G401.6 (cell line): ENCODE results near the gene DBNDD1.
"Not testable (repeated sequence)": the region's sequence is repeated elsewhere in the genome, so short reads cannot be mapped to it uniquely, and the experiment has no call there.

Source experiments
- FAIRE-seq: peaks from 2 replicates; lab custom pipeline; 2012; peaks lifted over from hg19 to GRCh38; lab: Jason Lieb, UNC

Gene DBNDD1

DNA sequence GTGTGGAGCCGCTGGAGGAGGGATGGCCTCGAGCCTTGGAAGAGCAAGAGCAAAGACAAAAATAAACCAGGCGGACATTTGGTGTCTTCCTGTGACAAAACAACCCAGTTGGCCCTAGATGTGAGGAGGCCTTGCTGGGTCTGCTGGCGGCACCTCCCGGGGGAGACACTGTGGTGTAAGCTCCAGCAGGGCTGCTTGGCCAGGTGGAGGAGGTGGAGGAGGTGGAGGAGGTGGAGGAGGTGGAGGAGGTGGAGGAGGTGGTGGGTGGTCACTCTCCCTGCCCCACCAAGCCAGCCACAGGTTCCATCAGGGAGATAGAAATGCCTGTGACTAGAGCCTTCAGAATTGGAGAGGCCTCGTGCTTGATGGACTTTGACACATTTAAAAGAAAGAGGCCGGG lies 32.1 kb downstream of the DBNDD1 start:
- no peak for FAIRE-seq

GRCh38 chr16:89986600-89986999 lies 32.7 kb downstream of the DBNDD1 start:
- FAIRE-seq: no peak

DNA sequence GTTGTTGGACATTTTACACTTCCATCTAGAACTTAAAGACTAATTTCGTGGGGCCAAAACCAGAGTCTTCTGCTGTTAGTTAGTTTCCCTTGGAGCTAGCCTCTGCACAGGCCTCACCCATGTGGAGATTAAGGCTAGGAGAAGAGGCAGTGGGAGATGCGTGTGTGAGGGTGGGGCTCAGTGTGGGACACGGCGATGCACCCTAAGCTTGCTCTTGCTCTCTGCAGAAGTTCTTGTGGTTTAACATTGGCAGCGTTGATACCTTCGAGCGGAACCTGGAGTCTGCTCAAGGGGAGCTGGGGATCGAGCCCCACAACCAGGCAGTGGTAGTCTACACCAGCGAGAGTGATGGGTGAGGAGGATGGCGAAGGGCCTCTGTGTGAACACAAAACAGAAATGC lies 34.0 kb downstream of the DBNDD1 start:
- no peak for FAIRE-seq

DNA sequence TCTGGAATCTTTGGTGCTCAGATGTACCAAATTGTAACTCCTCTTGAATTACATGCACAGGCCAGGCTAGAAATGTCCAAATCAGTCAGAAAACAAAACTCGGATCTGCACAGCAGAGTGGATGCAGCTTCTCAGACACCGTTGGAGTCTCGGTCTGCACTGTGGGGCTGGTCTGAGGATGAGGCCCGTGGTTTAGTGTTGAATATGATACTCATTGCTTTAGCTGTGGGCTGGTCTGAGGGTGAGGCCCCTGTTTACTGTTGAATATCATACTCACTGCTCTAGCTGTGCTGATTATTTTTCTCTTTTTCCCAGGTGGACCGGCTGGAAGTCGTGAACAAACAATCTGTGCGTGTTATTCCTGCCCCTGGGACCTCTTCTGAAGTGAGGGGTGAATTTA lies 35.0 kb downstream of the DBNDD1 start:
- FAIRE-seq: no peak

DNA sequence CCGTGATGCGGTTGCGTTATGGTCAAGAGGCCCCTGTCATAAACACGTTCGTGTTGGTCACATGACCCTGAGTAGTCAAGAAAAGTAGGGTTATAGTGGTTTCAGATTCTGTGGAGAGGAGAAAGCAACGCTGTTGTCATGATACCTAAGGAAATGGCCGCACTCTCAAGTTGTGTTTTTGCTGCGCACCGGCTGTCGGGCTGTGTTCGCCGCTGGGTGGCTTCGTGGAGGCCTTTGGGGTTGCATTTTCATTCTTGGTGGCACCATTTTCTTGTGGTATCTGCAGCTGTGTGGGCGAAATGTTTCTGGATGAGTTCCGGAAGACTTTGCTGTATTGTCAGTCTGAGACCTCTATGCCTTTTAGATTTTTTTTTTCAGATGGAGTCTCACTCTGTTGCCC lies 35.7 kb downstream of the DBNDD1 start:
- FAIRE-seq: no peak

DNA sequence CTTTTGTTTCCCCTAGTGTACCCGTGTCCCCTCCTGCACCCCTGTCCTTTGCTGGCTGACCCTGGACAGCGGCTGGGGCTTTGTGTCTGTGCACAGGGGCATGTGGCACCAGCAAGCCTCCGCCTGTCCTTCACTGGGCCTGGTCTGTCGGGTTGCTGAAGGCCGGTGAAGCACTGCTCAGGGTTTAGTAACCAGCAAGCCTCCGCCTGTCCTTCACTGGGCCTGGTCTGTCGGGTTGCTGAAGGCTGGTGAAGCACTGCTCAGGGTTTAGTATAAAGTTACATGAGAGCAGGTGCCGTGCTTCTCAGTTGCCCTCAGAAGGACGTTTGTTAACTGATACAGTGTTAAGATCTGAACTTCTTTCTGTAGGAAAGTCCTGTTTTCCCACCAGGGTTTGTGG lies 36.9 kb downstream of the DBNDD1 start:
- no peak for FAIRE-seq

- FAIRE-seq: no peak
Observed at GRCh38 chr16:89981414-89981813, 37.8 kb downstream of the DBNDD1 start.

- FAIRE-seq: no peak
Observed at GRCh38 chr16:89974870-89975269, 44.4 kb downstream of the DBNDD1 start.

DNA sequence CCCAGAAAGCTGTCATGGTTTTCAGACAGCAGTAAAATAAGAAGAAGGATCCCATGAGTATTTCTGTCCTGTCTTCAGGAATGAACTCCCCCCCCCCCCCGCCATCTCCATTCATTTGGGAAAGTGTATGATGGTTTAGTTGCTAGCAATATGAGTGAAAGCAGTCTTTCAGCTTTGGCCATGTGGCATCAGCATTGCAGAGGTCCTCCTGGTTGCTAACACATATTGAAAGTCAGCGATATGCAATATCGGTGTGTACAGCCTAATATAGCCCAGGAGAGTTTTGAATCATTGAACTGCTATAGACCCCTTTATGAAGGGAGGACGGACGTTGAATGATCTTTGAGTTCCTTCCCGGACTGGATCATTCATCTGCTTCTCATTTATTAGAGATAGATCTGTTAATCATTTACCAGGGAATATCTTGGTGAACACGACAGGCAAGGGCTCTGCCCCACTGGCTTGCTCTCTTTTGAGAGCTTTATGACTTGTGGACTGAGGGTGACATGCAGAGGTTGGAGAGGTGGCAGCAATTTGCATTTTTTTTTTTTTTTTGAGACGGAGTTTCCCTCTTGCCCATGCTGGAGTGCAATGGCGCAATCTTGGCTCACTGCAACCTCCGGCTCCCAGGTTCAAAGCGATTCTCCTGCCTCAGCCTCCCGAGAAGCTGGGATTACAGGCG lies 45.5 kb downstream of the DBNDD1 start:
- FAIRE-seq: no peak

DNA sequence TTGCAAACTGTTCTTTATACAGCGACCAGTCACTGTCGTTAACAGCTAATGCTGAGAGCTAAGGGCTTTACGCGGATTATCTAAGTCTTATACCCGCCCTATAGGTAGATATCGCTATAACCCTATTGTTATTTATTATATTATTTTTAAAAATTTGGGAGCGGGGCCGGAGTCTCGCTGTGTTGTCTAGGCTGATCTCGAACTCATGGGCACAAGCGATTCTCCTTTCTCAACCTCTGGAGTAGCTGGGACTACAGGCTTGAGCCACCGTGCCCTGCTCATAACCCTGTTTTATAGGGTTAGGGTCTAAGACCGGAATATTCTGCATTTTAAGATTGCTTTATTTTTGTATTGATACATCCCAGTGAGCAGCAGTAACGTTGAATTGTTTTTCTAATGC lies 46.0 kb downstream of the DBNDD1 start:
- FAIRE-seq: no peak

DNA sequence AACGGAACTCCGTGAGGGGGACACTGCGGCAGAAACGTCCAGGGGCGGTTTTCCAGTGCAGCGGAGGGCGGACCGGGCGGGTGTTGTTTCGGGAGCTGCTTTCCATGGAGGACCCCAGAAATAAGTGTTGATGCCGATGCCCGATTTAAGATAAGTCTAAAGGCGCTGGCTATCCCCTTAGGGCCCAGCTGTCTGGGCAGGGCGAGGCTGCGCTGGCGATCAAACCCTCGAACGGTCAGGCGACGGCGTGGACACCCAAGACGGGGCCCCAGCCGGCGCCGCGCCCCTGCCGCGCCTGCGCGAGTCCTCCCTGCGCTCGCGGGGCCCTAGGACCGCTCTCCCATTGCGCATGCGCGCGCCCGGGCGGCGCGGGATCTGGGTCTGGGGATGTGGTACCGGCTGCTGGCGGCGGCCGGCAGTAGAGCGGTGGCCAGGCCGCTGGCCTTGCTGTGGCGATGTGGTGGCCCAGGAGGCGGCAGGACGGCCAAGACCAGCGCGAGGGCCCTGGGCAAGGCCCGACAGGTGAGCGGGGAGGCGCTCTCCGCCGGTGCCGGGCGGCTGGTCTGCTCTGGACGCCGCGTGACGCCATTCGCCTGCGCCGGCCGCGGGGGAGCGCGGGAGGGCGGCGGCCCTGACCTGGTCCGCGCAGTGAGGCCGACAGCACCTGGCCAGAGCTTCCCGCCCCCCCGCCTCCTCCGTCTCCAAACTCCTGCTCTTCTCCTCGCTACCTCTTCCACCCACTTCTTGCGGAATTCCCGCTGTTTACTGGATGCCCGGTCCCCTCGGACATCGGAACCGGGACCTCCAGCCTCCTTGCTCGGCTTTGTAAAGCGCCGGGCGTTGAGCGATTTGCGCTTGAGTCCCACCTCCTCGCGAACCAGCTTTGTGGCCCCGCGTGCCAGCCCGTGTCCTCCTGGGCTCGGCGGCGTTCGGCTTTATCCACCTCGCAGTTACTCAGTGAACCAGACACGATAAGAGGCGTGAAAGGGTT lies 46.7 kb downstream of the DBNDD1 start:
- no peak for FAIRE-seq

- FAIRE-seq: no peak
Observed at GRCh38 chr16:89971495-89972243, 47.6 kb downstream of the DBNDD1 start.

- FAIRE-seq: no peak
Observed at GRCh38 chr16:89969741-89970410, 49.4 kb downstream of the DBNDD1 start.

DNA sequence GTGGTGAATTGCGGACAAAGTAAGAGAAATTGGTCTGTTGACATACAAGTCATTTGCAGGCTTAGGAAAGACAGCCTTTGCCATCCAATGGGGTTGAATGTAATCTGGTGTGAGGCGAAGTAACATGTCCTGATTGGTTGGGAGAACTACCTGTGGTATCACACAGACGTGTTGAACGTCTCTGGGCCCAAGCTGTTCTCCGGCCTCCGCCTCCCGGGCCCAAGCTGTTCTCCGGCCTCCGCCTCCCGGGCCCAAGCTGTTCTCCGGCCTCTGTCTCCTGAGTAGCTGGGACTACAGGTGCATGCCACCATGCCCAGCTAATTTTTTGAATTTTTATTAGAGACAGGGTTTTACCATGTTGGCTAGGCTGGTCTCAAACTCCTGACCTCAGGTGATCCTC lies 51.2 kb downstream of the DBNDD1 start:
- not testable (repeated sequence) for FAIRE-seq

DNA sequence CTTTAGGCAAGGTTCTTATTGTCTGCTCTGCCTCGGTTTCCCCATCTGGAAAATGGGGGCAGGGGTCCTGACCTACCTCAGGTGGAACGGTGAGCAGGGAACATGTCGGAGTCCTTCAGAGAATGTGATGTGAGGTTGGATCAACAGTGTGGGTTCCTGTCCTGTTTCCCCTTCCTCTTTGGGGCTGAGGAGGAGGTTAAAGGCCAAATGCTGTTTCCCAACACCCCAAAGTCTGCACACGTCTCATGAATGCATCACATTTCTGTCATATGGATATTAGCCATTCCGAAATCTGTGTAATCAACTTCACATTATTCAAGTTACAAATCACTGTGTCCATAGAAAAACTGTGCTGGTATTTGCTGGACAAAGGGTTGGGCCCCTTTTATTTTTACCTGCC lies 51.8 kb downstream of the DBNDD1 start:
- not testable (repeated sequence) for FAIRE-seq

DNA sequence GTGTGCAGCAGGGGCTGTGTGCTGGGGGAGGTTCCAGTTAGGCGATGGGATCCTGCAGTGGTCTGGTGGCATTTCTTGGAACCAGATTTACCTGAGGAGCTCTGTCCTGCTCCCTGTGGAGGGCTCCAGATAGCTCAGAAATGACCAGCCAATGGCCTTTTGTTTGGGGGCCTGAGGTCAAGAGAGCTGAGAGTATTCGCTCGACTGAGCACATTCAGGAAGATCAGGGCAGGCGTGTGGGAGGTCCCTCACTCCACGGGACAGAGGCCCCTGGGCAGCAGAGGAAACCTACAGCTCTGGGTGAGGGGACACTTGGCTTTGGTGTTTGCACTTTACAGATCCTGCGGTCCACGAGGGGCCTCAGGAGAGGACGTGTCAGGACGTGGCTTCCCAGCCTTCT lies 52.5 kb downstream of the DBNDD1 start:
- no peak for FAIRE-seq

- FAIRE-seq: no peak
Observed at GRCh38 chr16:89965447-89966225, 53.6 kb downstream of the DBNDD1 start.

DNA sequence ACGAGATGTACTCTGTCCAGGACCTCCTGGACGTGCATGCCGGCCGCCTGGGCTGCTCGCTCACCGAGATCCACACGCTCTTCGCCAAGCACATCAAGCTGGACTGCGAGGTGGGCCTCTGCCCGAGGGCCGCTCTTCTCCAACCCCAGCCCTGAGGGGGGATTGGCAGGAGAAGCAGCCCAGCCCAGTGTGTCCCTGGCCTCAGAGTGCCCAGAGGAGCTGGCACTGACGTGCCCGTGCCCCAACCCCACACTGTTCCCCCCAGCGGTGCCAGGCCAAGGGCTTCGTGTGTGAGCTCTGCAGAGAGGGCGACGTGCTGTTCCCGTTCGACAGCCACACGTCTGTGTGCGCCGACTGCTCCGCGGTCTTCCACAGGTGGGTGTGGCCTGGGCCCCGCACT lies 55.1 kb downstream of the DBNDD1 start:
- no peak for FAIRE-seq

DNA sequence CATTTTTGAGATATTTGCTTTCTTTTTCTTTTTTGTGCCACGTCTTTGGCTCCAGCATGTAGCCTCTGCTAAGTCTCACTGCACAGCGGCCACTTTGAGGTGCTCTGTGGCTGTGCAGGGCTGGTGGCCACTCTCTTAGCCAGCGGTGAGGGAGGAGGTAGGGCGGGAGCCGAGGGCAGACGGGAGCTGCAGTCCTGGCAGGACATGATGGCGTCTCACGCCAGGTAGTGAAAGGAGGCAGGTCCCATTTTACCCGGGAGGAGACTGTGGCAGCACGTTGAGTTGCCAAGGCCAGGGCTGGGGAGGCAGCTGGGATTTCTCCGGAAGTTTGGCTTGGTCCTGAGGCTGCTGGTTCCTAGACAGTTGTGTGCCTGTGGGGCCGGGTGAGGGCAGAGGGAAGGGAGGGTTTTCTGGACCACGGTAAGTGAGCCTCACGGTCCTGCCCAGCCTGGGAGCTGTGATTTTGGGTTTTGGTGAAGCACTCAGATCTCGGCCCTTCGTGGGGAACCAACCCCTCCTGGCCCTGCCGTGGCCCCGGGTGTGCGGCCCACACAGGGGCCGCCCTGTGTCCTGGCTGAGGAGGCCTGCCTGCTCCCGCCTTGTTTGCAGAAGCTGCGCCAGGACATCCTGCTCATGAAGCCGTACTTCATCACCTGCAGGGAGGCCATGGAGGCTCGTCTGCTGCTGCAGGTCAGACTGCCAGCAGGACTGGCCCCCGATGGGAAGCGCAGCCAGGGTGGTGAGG lies 56.3 kb downstream of the DBNDD1 start:
- FAIRE-seq: no peak

GRCh38 chr16:89961920-89962319 lies 57.3 kb downstream of the DBNDD1 start:
- no peak for FAIRE-seq

DNA sequence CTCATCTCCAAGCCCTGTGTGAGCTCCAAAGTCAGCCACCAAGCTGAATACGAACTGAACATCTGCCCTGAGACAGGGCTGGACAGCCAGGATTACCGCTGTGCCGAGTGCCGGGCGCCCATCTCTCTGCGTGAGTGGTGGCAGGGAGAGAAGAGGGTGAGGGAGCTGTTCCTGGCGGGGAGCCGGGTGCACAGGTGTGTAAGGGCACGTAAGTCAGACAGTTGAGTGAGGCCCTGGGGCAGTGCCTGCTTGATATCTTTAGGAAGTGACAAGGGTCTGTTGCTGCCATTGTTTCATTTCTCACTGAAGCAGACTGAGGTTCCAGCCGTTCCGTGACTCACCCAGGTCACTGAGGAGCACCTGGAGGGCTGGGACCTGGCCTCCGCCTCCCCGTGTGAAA lies 58.3 kb downstream of the DBNDD1 start:
- no peak for FAIRE-seq
